Astrocyte (in vitro differentiated cells and primary cell): ENCODE results near the gene FSTL4. TPM values are rescaled to one million over a fixed set of nuclear protein-coding genes. Genes with fewer than 3 reads are reported as not detected.

Experiments
- DNase-seq: peaks from one replicate; pipeline ENCODE4 v3.0.0-alpha.2; 2010; ENCODE audit warnings: low read depth
- FAIRE-seq: peaks from 2 replicates; lab custom pipeline; 2011; peaks lifted over from hg19 to GRCh38; lab: Jason Lieb, UNC
- H2AFZ ChIP-seq: 2 replicates; pipeline ENCODE4 v1.6.0; 2012; ENCODE audit warnings: low read depth, low read length, inconsistent platforms
- H3K27ac ChIP-seq: 2 replicates; pipeline ENCODE4 v1.5.1; 2011; ENCODE audit warnings: low read depth, low read length, inconsistent platforms
- H3K27me3 ChIP-seq: 2 replicates; pipeline ENCODE4 v1.6.0; 2011; ENCODE audit warnings: low read length, inconsistent platforms; ENCODE audit not compliant: insufficient read depth
- H3K36me3 ChIP-seq: 2 replicates; pipeline ENCODE4 v1.5.1; 2011; ENCODE audit warnings: low read length, inconsistent platforms; ENCODE audit not compliant: insufficient read depth
- H3K4me1 ChIP-seq: 2 replicates; pipeline ENCODE4 v1.5.1; 2011; ENCODE audit warnings: low read length, inconsistent platforms; ENCODE audit not compliant: insufficient read depth
- H3K4me2 ChIP-seq: 2 replicates; pipeline ENCODE4 v1.6.0; 2012; ENCODE audit warnings: low read length, inconsistent platforms
- H3K4me3 ChIP-seq: 2 replicates; pipeline ENCODE4 v1.5.1; 2011; ENCODE audit warnings: low read depth, mild to moderate bottlenecking, low read length, inconsistent platforms; ENCODE audit not compliant: insufficient read depth
- H3K79me2 ChIP-seq: 2 replicates; pipeline ENCODE4 v1.6.0; 2012; ENCODE audit warnings: mild to moderate bottlenecking, low read length, inconsistent platforms; ENCODE audit not compliant: insufficient read depth
- H3K9ac ChIP-seq: 2 replicates; pipeline ENCODE4 v1.6.0; 2012; ENCODE audit warnings: mild to moderate bottlenecking, low read length, inconsistent platforms
- H3K9me3 ChIP-seq: 2 replicates; pipeline ENCODE4 v1.5.1; 2012; ENCODE audit warnings: low read depth, mild to moderate bottlenecking, low read length, inconsistent platforms; ENCODE audit not compliant: insufficient read depth
- H4K20me1 ChIP-seq: 2 replicates; pipeline ENCODE4 v1.6.0; 2012; ENCODE audit warnings: low read length, inconsistent platforms; ENCODE audit not compliant: insufficient read depth
- H3K27ac Mint-ChIP-seq: one replicate; pipeline ENCODE4 v1.8.0; 2021; ENCODE audit warnings: mild to moderate bottlenecking, mixed read lengths; ENCODE audit not compliant: unreplicated experiment
- H3K27me3 Mint-ChIP-seq: one replicate; pipeline ENCODE4 v1.8.0; 2021; ENCODE audit warnings: low read depth, mixed read lengths; ENCODE audit not compliant: unreplicated experiment
- H3K36me3 Mint-ChIP-seq: one replicate; pipeline ENCODE4 v1.8.0; 2021; ENCODE audit warnings: low read depth, mixed read lengths; ENCODE audit not compliant: unreplicated experiment
- H3K4me1 Mint-ChIP-seq: one replicate; pipeline ENCODE4 v1.8.0; 2021; ENCODE audit warnings: low read depth, mixed read lengths; ENCODE audit not compliant: unreplicated experiment
- H3K4me3 Mint-ChIP-seq: one replicate; pipeline ENCODE4 v1.8.0; 2021; ENCODE audit warnings: mild to moderate bottlenecking, moderate library complexity, mixed read lengths; ENCODE audit not compliant: unreplicated experiment
- H3K9me3 Mint-ChIP-seq: one replicate; pipeline ENCODE4 v1.8.0; 2021; ENCODE audit warnings: mild to moderate bottlenecking, mixed read lengths; ENCODE audit not compliant: unreplicated experiment
- EZH2 ChIP-seq: IDR thresholded peaks from 2 replicates; pipeline ENCODE4 v1.6.1; 2012; ENCODE audit warnings: mild to moderate bottlenecking, low read length, inconsistent platforms; ENCODE audit not compliant: insufficient read depth
- total RNA-seq: library from RNA; stranded (reverse); gene quantifications from 2 replicates; pipeline ENCODE4 v1.2.1, GENCODE V29; 2021
- TF ChIP-seq, protein P1 (sequence below): IDR thresholded peaks from 2 replicates; pipeline ENCODE4 v1.5.1; 2011; ENCODE audit warnings: low read depth, mild to moderate bottlenecking, inconsistent platforms, low read length, moderate library complexity; ENCODE audit not compliant: insufficient read depth

Gene FSTL4
- total RNA-seq, 1 donor from 2014 or later: not detected

DNA sequence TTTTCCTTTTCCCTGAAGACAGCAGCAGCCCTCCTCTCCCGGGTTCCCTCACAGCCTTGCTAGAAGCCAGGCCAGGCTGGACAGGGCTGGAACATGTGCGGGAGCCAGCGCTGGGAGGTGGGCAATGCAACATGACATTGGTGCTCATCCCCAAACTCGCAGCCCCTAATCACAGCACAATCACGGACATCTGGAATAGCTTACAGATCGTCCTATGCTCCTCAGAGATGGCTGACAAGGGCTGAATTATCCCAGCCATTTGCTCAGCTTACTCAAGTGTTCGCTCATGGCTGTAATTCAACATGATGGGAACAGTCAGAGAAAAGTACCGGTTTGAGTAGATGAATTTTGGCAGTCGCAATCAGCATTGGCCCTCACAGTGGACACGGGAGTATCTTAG lies 49.8 kb downstream of the FSTL4 start:
- H3K9me3 ChIP-seq: no peaks in the 10 kb centered on the region
- H2AFZ ChIP-seq: no peak overlapping the region
- Mint-ChIP-seq H3K36me3 (no peaks in the 10 kb centered on the region), H3K4me1 (peaks cover 3% of the 10 kb centered on the region), H3K27ac (no peak overlapping the region), H3K9me3 (no peaks in the 10 kb centered on the region), H3K4me3 (no peak overlapping the region), H3K27me3 (peaks cover 60% of the 10 kb centered on the region)
- no peaks in the 10 kb centered on the region for H4K20me1 ChIP-seq
- H3K9ac ChIP-seq: no peak overlapping the region
- no peaks in the 10 kb centered on the region for H3K27me3 ChIP-seq
- TF ChIP-seq EZH2: no peak
- TF ChIP-seq, protein P1, sequence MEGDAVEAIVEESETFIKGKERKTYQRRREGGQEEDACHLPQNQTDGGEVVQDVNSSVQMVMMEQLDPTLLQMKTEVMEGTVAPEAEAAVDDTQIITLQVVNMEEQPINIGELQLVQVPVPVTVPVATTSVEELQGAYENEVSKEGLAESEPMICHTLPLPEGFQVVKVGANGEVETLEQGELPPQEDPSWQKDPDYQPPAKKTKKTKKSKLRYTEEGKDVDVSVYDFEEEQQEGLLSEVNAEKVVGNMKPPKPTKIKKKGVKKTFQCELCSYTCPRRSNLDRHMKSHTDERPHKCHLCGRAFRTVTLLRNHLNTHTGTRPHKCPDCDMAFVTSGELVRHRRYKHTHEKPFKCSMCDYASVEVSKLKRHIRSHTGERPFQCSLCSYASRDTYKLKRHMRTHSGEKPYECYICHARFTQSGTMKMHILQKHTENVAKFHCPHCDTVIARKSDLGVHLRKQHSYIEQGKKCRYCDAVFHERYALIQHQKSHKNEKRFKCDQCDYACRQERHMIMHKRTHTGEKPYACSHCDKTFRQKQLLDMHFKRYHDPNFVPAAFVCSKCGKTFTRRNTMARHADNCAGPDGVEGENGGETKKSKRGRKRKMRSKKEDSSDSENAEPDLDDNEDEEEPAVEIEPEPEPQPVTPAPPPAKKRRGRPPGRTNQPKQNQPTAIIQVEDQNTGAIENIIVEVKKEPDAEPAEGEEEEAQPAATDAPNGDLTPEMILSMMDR: no peak
- H3K4me1 ChIP-seq: no peaks in the 10 kb centered on the region
- DNase-seq: no peak
- no peaks in the 10 kb centered on the region for H3K79me2 ChIP-seq
- no peaks in the 10 kb centered on the region for H3K36me3 ChIP-seq
- no peak overlapping the region for H3K4me3 ChIP-seq
- H3K27ac ChIP-seq: no peak overlapping the region
- no peak for FAIRE-seq
- H3K4me2 ChIP-seq: no peak overlapping the region

DNA sequence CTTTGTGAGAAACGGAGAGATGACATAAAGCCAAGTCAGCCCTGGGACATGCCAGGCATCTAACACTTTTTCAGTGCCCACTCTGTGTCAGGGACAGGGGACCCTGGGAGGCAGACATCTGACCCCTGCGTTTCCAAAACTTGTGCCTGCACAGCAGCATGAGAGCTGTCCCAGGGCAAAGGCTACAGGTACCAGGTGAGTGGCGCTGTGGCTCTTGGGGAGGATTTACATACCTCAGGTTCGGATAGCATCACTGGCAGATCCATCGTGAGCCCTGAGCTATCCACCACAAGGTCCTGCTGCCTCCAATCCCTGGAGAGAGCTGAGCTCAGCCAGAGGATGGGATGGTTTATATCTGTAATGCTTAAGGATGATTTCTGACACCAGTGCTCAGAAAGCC lies 52.4 kb downstream of the FSTL4 start:
- no peak for DNase-seq
- Mint-ChIP-seq H3K27ac (no peak overlapping the region), H3K4me1 (peaks cover 3% of the 10 kb centered on the region), H3K27me3 (peaks cover 73% of the 10 kb centered on the region), H3K36me3 (no peaks in the 10 kb centered on the region), H3K4me3 (no peak overlapping the region), H3K9me3 (no peaks in the 10 kb centered on the region)
- Histone ChIP-seq H3K79me2 (no peaks in the 10 kb centered on the region), H3K4me2 (no peak overlapping the region), H3K9me3 (no peaks in the 10 kb centered on the region), H3K4me1 (no peaks in the 10 kb centered on the region), H3K4me3 (no peak overlapping the region), H3K9ac (no peak overlapping the region), H3K27me3 (no peaks in the 10 kb centered on the region), H4K20me1 (no peaks in the 10 kb centered on the region), H3K36me3 (no peaks in the 10 kb centered on the region), H2AFZ (no peak overlapping the region), H3K27ac (no peak overlapping the region)
- no peak for TF ChIP-seq EZH2
- TF ChIP-seq, protein P1: no peak
- FAIRE-seq: no peak

DNA sequence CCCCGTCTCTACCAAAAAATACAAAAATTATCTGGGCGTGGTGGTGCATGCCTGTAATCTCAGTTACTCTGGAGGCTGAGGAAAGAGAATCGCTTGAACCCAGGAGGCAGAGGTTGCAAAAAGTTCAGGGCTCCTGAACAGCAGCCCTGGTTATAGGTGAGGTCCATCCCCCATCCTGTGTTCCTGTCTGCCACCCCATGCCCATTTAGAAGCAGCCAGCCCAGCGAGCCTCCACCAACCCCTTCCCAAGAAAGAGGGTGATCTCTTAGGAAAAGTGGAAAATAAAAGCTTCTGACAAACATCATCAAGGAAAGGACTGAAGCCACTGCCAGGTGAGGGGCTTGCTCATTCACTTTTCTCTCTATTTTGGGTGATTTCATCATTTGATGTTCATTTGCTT lies 55.8 kb downstream of the FSTL4 start:
- Histone ChIP-seq H3K4me3 (no peak overlapping the region), H3K27me3 (peaks cover 4% of the 10 kb centered on the region), H3K9me3 (no peaks in the 10 kb centered on the region), H4K20me1 (no peaks in the 10 kb centered on the region), H3K79me2 (no peaks in the 10 kb centered on the region), H3K36me3 (no peaks in the 10 kb centered on the region), H3K9ac (no peak overlapping the region), H3K4me2 (no peak overlapping the region), H3K27ac (no peak overlapping the region), H2AFZ (no peak overlapping the region), H3K4me1 (no peaks in the 10 kb centered on the region)
- Mint-ChIP-seq H3K27ac (no peak overlapping the region), H3K27me3 (peaks cover 62% of the 10 kb centered on the region), H3K9me3 (no peaks in the 10 kb centered on the region), H3K4me3 (no peak overlapping the region), H3K4me1 (peaks cover 3% of the 10 kb centered on the region), H3K36me3 (no peaks in the 10 kb centered on the region)
- FAIRE-seq (no peak), DNase-seq (no peak)
- TF ChIP-seq EZH2: no peak
- TF ChIP-seq, protein P1: no peak
